Psoas muscle (tissue), 8 donors: ENCODE results near the gene ADCY2. TPM values are rescaled to one million over a fixed set of nuclear protein-coding genes. Genes with fewer than 3 reads are reported as not detected.

Experiments used
- ATAC-seq, 4 donors: fragments of 200-7000 bp; cut with Tn5 transposase; one replicate each; pipeline ENCODE4 v1.9.1; 2020; ENCODE audit warnings: moderate library complexity in 3 of 4, mild to moderate bottlenecking in 2 of 4
- DNase-seq, 2 donors: peaks; one replicate each; pipeline ENCODE4 v3.0.0-alpha.2; 2020
- H3K27ac ChIP-seq: fragments of 200-600 bp; one replicate; pipeline ENCODE4 v1.8.0; 2022
- H3K27me3 ChIP-seq, 3 donors: fragments of 200-600 bp in 1 of 3; one replicate each; pipeline versions ENCODE4 v1.6.1 to v1.8.0; 2013 to 2022; ENCODE audit warnings: low read length in 2 of 3, mild to moderate bottlenecking in 2 of 3, moderate library complexity in 1 of 3; ENCODE audit not compliant: insufficient read depth in 3 of 3
- H3K36me3 ChIP-seq, 2 donors: fragments of 200-600 bp in 1 of 2; one replicate each; pipeline versions ENCODE4 v1.6.1 to v1.8.0; 2013 to 2022; ENCODE audit warnings: low read depth in 1 of 2, mild to moderate bottlenecking in 1 of 2, moderate library complexity in 1 of 2; ENCODE audit not compliant: insufficient read depth in 1 of 2
- H3K4me1 ChIP-seq: fragments of 200-600 bp; one replicate; pipeline ENCODE4 v1.8.0; 2022
- H3K4me3 ChIP-seq: fragments of 200-600 bp; one replicate; pipeline ENCODE4 v1.8.0; 2022; ENCODE audit warnings: mild to moderate bottlenecking
- H3K9me3 ChIP-seq: fragments of 200-600 bp; one replicate; pipeline ENCODE4 v1.8.0; 2022
- WGBS, 3 donors: extraction: QIAGEN DNeasy Blood & Tissue Kit; methylation state at CpG; one replicate each; pipeline versions ENCODE4 v1.1.6 to v1.1.7; 2013; 5-methylcytosine and 5-hydroxymethylcytosine counted together
- intact Hi-C, 2 donors: fragments of 100-400 bp; cut with DNase I; formaldehyde crosslinking; loops; one replicate each; pipeline versions ENCODE4 v1.11.0 to v1.14.2; 2022
- polyA plus RNA-seq, 3 donors: library from polyadenylated mRNA; stranded (reverse); fragments of 200-250 nt; gene quantifications; one replicate each; pipeline ENCODE4 v1.2.3, GENCODE V29; 2013
- total RNA-seq, 4 donors: library from RNA; stranded (reverse); fragmentation: NEBNext Ultra II Directional in 2 of 4; extraction: Animal tissue kit (Norgen Biotek cat#: 25700) in 2 of 4; gene quantifications; one replicate each; pipeline versions ENCODE4 v1.2.1 to v1.2.4, GENCODE V29; 2021 to 2023
- TF ChIP-seq, protein P1 (sequence below): fragments of 200-600 bp; IDR thresholded peaks from one replicate; pipeline ENCODE4 v1.8.0; 2022; ENCODE audit warnings: antibody characterized with exemption
- donor health status: healthy with polysubstance abuse.
- donor health status: DM: no; HTN: no; CAD: no; lungs with moderate emphysema.
- donor health status: Bipolar disorder and iron deficiency.
- donor health status: healthy.
- donor health status: DM: yes; HTN: yes; CAD: no.
- donor health status: DM: no; HTN: no; CAD: no.
- donor health status: DM: no; HTN: no; CAD: no.
- donor health status: DM: yes; HTN: yes; CAD: no.

The ADCY2 gene
- total and polyA plus RNA-seq, 7 donors: 24.3 to 91.4 (median 55.1) TPM

DNA sequence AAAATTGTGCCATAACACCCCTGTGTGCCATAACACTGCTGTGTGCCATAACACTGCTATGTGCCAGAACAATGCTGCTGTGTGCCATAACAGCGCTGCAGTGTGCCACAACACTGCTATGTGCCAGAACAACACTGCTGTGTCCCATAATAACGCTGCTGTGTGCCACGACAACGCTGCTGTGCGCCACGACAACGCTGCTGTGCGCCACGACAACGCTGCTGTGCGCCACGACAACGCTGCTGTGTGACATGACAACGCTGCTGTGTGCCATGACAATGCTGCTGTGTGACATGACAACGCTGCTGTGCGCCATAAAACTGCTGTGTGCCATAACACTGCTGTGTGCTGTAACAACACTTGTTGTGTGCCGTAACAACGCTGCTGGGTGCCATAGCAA is 429.1 kb downstream of the ADCY2 start:
- Histone ChIP-seq H3K4me3 (no peak overlapping the region), H3K27me3 (no peaks in the 10 kb centered on the region), H3K4me1 (peaks cover 7% of the 10 kb centered on the region), H3K36me3 (peaks cover 0 to 64% of the 10 kb centered on the region in 2 donors), H3K9me3 (no peaks in the 10 kb centered on the region), H3K27ac (no peak overlapping the region)
- ATAC-seq (no peak), DNase-seq (no peak)
- TF ChIP-seq, protein P1, sequence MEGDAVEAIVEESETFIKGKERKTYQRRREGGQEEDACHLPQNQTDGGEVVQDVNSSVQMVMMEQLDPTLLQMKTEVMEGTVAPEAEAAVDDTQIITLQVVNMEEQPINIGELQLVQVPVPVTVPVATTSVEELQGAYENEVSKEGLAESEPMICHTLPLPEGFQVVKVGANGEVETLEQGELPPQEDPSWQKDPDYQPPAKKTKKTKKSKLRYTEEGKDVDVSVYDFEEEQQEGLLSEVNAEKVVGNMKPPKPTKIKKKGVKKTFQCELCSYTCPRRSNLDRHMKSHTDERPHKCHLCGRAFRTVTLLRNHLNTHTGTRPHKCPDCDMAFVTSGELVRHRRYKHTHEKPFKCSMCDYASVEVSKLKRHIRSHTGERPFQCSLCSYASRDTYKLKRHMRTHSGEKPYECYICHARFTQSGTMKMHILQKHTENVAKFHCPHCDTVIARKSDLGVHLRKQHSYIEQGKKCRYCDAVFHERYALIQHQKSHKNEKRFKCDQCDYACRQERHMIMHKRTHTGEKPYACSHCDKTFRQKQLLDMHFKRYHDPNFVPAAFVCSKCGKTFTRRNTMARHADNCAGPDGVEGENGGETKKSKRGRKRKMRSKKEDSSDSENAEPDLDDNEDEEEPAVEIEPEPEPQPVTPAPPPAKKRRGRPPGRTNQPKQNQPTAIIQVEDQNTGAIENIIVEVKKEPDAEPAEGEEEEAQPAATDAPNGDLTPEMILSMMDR: no peak
- intact Hi-C loops: no loop called here
- WGBS, 3 donors: 88 to 94% (median 90%) methylated on average over 18 of the region's 18 CpGs

DNA sequence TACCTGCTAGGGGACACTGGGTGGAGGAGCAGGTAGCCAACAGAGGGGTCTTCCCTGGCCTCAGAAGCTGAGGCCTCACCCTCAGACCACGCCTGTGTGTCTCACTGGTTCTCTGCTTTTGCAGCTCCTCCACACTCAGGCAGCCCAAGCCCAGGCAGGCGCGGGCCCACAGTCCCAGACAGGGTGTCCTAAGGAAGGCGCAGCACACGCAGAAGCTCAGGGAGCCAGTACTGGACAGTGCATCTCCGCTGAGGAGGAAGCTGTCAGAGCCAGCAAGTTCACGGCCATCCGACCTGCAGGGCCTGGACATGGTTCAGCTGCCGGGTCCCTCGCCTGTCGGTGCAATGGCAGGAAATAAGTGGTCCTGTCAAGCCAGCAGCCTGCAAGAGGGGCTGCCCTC is 429.7 kb downstream of the ADCY2 start:
- peaks cover 0 to 58% of the 10 kb centered on the region in 2 donors for H3K36me3 ChIP-seq
- H3K27ac ChIP-seq: no peak overlapping the region
- DNase-seq (no peak), ATAC-seq (peak in 1 of 4 donors; percentile 15)
- peaks cover 7% of the 10 kb centered on the region for H3K4me1 ChIP-seq
- H3K27me3 ChIP-seq: no peaks in the 10 kb centered on the region
- H3K4me3 ChIP-seq: no peak overlapping the region
- TF ChIP-seq, protein P1: no peak
- WGBS, 3 donors: 84 to 89% (median 85%) methylated on average over 11 of the region's 11 CpGs
- intact Hi-C loops: no loop called here
- H3K9me3 ChIP-seq: no peaks in the 10 kb centered on the region

DNA sequence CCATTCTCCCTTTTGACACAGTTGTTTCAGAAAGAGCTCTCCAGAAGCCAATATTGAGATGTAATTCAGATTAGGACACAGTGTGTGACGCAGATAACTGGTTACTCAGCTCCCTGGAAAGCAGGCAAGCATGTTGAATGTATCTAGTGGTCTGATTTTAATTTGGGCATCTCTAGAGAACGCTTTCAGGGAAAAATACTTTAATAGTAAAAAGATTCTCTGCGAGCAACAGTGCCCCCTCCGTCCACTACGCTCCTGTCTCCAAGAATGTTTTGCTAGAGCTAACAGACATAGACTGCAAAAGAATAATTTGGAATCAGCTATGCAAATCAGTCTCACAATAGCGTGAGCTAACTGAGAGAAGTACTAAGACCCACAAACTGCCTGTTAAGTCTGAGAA is 431.7 kb downstream of the ADCY2 start:
- Histone ChIP-seq H3K36me3 (peaks cover 0 to 38% of the 10 kb centered on the region in 2 donors), H3K27ac (no peak overlapping the region), H3K27me3 (no peaks in the 10 kb centered on the region), H3K4me3 (no peak overlapping the region), H3K4me1 (peaks cover under 1% of the 10 kb centered on the region), H3K9me3 (no peaks in the 10 kb centered on the region)
- TF ChIP-seq, protein P1: no peak
- intact Hi-C loops: no loop called here
- DNase-seq (no peak), ATAC-seq (no peak)
- WGBS, 3 donors: 76 to 80% (median 76%) methylated on average over 6 of the region's 6 CpGs

DNA sequence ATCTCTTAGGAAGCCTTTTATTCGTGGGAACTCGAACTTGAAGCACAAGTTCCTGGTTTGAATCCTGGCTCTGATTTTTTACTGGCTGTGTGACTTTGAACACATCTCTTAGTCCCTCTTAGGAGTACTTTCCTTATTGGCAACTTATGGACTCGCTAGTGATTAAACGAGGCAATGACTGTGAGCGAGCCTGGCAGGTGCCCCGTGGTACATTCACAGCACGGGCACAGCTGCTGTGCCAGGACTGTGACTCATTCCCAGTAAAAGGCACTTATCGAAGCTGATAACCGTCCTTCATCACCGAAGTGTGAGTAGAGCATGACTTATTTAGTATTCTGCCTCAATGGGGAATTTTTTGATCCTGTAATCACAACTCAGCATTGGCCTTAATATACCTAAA is 432.3 kb downstream of the ADCY2 start:
- Histone ChIP-seq H3K9me3 (no peaks in the 10 kb centered on the region), H3K27me3 (no peaks in the 10 kb centered on the region), H3K4me1 (no peaks in the 10 kb centered on the region), H3K4me3 (no peak overlapping the region), H3K36me3 (peaks cover 0 to 38% of the 10 kb centered on the region in 2 donors), H3K27ac (no peak overlapping the region)
- 46 to 57% (median 53%) methylated on average over 10 of the region's 10 CpGs for WGBS, 3 donors
- TF ChIP-seq, protein P1: no peak
- DNase-seq (no peak), ATAC-seq (peak in 3 of 4 donors; percentile 38 to 57 (median 42))
- intact Hi-C loops: no loop called here

DNA sequence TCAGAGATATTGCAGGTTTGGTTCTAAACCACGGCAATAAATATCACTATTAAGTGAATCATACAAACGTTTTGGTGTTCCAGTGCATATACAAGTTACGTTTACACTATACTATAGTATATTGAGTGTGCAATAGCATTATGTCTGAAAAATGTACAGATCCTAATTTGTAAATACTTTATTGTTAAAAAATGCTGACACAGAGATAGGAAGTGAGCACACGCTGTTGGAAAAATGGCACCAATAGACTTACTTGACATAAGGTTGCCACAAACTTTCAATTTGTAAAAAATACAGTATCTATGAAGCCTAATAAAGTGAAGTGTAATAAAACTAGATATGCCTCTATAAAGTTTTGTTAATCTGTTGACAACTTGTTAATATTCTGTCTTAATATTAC is 439.0 kb downstream of the ADCY2 start:
- Histone ChIP-seq H3K4me3 (no peak overlapping the region), H3K36me3 (no peaks in the 10 kb centered on the region), H3K9me3 (no peaks in the 10 kb centered on the region), H3K27ac (no peak overlapping the region), H3K4me1 (no peaks in the 10 kb centered on the region), H3K27me3 (no peaks in the 10 kb centered on the region)
- 86 to 91% (median 88%) methylated on average over 4 of the region's 4 CpGs for WGBS, 3 donors
- TF ChIP-seq, protein P1: no peak
- intact Hi-C loops: no loop called here
- DNase-seq: no peak
- ATAC-seq: no peak
